Mammary epithelial cell (primary cell): ENCODE data around the gene AASDH.

Source experiments
- CTCF ChIP-seq, 2 donors: IDR thresholded peaks in 1 of 2; conservative IDR thresholded peaks in 1 of 2; 2 replicates each; pipeline ENCODE4 v1.5.1; 2011 to 2012; ENCODE audit warnings: inconsistent platforms in 2 of 2, low read length in 2 of 2, mild to moderate bottlenecking in 2 of 2, control low read depth in 1 of 2, low read depth in 1 of 2; ENCODE audit not compliant: insufficient read depth in 1 of 2; ENCODE audit errors: extremely low read depth in 1 of 2
- EZH2 ChIP-seq: IDR thresholded peaks from 2 replicates; pipeline ENCODE4 v1.6.1; 2012; ENCODE audit warnings: low read length, inconsistent platforms, borderline replicate concordance

GRCh38 chr4:56302760-56303159 is 84.5 kb downstream of the AASDH start:
- TF ChIP-seq CTCF (conservative IDR thresholded peaks at IDR 0.05 in 1 of 2, IDR thresholded peaks at IDR 0.05 in 1 of 2; ENCODE audit: extremely low read depth in 1 of 2, insufficient read depth in 1 of 2, low read depth in 1 of 2, low read length in 2 of 2) (no peak), EZH2 (no peak)
